HG03439 (cell line): ENCODE measurements around the gene ACOT7.
"Not testable (repeated sequence)": the region's sequence is repeated elsewhere in the genome, so short reads cannot be mapped to it uniquely, and the experiment has no call there.

Experiments used
- ATAC-seq: cut with Tn5 transposase; IDR thresholded peaks from one replicate; pipeline ENCODE4 v1.9.1; 2021; ENCODE audit warnings: mild to moderate bottlenecking, moderate library complexity; ENCODE audit not compliant: unreplicated experiment

The ACOT7 gene

DNA sequence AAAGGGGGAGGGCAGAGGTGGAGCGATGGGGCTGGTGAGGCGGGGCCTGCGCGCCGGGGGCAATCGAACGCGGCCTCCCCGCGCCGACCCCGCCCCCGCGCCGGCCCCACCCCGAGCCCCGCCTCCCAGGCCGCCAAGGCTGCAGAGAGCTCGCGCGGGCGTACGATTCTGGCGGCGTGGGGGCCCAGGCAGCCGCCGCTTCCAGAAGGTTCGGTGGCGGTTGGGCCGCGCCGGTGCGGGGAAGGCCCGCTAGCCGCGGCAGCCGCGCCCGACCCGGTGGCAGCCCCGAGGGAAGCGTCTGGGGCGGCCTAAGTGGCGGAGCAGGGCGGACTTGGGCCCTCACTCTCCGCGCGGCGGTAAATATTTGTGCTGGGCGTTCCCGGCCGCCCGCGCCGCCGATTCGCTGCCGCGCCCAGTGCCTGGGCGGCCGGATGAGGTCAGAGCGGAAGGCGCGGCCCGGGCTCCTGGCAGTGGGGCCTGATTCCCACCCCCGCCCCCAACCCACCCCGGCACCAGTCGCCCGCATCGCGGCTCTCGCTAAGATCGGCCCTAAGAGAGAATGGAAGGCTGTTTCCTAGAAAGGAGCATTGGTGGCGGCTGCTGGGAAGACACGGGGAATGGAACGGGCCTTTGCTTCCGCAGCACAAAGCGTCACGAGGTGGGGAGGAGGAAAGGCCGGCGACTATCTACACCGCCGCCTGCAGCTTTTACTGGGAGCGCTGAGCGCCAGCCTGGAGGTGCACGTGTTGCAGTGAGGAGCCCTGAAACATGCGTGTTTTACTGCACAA lies at the start of gene ACOT7:
Gene ACOT7, minus strand, starts transcription at position 368 of the 788 bp plus-strand sequence. CDS start 368 bp downstream, outside the sequence.
- peak; percentile 79 for ATAC-seq

DNA sequence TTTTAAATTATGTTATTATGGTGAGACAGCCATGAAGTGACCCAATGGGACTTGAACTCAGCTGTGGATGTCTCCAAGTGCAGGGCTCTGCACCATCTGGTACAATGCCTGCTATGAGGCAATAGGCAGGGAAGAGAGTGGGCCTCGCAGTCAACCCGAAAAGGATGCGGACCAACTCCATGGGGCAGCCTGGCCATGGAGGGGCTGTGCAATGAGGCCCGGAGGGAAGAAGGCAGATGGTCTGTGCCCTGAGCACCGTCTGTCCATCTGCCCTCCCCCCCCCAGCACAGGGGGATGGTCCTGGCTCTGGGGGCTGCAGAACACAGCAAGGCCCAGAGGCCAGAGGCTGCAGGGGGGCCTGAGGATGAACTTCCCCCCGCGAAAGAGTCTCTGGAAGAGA lies 48.0 kb upstream of the ACOT7 start:
- ATAC-seq: no peak

GRCh38 chr1:6440198-6441126 lies 46.9 kb upstream of the ACOT7 start:
- no peak for ATAC-seq

DNA sequence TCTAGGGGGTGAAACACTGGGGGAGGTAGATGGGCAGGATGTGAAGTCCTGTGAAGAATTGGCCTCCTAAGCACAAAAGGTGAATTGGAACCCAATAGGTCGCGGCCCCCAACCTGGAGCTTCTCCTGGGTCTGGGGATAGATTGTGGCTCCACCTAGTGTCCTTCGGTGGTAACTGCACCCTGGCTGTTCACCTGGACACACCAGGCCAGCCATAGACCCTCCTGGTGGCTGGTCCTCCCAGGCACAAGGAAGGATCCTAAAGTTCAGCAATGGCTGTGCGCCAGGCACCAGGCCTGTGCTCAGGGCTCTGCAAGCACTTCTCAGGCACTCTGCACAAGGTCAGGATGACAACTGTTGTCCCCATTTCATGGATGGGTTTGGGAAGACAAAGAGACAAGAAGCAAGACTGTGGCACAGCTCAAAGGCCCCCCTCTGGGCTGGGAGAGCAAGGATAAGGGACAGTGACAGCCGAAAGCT lies 44.5 kb upstream of the ACOT7 start:
- no peak for ATAC-seq

DNA sequence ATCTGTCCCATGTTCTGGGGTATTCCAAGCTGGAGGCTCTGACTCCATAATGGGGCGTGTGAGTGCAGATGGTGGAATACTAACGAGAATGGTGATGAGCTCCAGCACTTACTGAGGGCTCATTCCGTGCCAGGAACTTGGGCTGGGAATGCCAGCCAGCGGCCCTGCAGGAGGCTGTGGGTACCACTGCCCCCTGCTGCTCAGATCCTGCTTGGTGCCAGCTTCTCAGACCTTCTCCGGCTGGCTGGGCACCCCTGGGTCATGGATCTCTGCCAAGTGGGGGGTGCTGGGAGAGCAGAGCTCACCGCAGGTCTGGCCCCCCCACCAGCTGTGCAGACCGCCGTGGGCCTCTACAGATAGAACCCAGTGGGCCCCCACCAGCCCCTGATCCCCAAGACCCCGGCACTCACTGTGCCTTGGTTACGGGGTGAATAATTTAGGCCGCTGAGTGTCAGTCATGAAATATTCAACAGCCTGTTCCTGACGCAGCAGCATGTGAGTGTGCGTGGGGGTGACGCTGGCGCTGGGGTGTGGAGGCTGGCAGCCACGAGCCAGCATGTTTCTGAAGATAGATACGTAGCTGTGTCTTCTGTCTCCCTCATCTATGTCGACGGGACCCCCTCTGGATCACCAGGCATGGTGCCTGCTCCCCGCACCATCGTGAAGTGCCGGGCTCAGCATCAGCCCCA lies 43.6 kb upstream of the ACOT7 start:
- ATAC-seq: not testable (repeated sequence)

DNA sequence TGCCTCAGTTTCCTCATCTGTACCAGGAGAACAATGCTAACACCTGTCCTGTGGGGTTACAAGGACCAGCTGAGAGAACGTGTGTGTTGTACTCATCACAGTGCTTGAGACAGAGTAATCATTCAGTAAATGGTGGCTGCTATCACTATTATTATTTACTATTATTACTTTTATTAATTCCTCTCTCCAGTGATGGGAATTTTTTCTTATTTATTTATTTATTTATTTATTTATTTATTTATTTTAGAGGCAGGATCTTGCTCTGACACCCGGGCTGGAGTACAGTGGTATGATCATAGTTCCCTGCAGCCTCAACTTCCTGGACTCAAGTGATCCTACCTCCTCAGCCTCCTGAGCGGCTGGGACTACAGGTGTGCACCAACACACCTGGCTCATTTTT lies 42.7 kb upstream of the ACOT7 start:
- not testable (repeated sequence) for ATAC-seq

DNA sequence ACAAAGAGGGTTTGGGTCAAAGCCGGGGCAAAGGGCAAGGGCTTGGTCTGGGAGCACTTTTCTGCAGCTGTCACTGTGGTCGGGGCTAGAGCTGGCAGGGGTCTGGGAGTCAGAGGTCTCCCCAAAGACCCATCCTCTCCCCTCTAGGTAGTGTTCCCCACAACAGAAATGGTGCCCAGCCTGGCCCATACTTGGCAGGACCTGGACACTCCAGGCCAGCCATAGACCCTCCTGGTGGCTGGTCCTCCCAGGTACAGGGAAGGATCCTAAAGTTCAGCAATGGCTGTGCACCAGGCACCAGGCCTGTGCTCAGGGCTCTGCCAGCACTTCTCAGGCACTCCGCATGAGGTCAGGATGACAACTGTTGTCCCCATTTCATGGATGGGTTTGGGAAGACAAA lies 42.0 kb upstream of the ACOT7 start:
- no peak for ATAC-seq

DNA sequence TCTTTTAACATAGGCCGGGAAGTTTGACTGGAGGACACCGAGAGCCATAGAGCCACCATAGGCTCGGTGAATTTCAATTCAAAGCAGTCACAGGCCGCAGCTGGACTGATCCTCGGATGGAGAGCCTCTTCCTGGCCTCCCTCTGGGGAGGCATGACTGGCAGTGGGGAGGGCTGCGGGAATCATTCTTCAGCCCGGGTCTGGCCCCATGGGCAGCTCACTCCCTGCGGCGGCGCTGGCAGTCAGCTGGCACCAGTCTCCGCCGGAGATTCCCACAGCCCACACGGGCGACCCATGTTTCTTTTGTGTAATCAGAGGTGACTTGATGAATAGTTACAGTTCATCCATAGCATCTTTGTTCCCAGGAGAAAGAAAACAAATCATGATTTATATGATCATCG lies 41.6 kb upstream of the ACOT7 start:
- ATAC-seq: no peak

DNA sequence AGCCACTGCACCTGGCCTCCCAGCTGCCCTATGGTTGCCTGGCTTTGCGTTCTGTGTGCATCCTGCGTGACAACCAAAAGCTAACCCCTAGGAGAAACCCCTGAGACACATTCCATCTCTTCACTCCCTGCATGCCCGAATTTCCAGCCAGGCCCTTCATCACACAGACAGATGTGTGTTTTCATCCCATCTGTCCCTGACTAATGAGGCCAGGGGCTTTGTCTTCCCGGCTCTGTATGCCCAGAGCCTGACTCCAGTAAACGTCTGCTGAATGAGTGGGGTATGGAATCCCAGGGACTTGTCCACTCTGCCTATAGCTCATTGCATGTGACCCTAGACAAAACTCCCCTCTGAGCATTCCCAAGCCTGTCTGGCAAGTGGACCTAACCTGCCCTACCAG lies 40.6 kb upstream of the ACOT7 start:
- ATAC-seq: no peak

DNA sequence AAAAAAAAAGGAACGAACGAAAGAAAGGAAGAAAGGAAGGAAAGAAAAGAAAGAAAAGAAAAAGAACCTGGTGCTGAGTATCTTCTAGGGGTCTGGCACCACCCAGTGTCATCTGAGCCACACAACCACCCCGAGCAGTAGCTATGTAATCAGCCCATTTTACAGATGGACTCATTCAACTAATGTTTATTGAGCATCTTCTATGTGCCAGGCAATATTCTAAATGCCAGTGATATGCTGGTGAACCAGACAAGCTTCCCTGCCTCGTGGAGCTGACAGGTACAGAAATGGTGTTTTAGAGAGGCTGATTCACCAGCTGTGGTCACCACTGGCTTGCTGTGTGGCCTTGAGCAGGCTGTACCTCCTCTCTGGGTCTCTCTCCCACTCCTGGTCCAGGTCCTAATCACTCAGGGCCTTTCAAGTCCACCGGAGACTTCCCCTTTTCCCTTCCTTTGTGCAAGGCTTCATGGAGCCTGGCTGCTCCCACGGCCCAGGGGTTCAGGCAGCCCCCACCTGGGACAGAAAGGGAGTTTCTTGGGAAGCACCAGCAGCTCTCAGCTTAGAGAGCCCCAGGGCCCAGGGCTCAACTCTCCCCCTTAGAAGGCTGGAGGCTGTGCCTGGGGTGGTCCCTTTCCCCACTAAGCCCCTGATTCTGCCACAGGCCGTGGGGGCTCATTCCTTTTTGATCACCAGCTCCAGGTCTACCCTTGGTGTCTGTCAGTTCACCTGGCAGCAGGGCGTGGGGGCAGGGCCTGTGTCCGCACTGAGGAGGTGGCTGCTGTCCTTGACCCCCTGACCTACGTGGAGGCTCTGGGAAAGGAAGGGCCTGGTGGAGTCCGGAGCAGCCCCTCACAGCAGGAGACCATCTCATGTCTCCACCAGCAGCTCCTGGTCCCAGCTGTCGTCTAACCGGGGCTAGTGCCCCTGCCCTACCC lies 38.3 kb upstream of the ACOT7 start:
- not testable (repeated sequence) for ATAC-seq

- ATAC-seq: not testable (repeated sequence)
Measured at GRCh38 chr1:6429660-6430411, 36.3 kb upstream of the ACOT7 start.

- ATAC-seq: not testable (repeated sequence)
Measured at GRCh38 chr1:6428453-6428852, 34.9 kb upstream of the ACOT7 start.

DNA sequence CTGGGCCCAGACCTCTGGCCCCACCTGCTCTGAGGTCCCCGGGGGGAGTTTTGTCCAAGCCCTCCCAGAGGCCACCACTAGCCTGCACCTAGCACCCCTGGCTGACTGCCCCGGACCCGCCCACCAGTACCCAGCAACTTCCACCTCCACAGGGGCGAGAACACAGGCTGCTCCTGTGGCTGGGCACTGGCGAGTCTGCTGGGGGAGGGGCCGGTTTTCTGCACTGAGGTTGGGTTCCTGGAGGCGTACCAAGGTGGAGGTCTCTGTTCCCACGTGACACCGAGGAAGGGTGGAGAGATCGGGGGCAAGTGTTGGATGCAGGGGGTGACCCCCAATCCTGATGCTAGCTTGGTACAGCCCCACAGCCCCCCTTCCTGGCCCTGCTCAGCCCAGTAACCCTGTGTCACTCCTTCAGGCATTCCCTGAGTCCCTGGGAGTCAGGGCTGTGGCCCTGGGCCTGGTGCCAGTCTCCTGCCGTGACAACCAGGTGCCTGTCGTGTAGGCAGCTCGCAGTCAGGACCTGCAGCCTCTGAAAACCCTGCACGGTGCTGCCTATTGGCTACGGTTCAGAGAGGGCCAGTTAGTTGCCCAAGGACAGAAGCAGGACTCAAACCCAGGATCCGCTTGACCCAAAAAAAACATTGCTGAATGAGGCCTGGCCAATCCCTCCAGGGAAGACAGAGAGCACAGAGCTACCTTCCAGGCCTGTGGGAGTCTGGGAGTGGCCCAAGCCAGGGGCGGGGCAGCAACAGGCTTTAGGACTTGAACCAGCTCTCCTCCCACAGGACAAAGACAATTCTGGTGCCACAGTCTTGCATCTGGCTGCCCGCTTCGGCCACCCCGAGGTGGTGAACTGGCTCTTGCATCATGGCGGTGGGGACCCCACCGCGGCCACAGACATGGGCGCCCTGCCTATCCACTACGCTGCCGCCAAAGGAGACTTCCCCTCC lies 34.1 kb upstream of the ACOT7 start:
- ATAC-seq: no peak

- no peak for ATAC-seq
Measured at GRCh38 chr1:6426972-6427350, 33.4 kb upstream of the ACOT7 start.

DNA sequence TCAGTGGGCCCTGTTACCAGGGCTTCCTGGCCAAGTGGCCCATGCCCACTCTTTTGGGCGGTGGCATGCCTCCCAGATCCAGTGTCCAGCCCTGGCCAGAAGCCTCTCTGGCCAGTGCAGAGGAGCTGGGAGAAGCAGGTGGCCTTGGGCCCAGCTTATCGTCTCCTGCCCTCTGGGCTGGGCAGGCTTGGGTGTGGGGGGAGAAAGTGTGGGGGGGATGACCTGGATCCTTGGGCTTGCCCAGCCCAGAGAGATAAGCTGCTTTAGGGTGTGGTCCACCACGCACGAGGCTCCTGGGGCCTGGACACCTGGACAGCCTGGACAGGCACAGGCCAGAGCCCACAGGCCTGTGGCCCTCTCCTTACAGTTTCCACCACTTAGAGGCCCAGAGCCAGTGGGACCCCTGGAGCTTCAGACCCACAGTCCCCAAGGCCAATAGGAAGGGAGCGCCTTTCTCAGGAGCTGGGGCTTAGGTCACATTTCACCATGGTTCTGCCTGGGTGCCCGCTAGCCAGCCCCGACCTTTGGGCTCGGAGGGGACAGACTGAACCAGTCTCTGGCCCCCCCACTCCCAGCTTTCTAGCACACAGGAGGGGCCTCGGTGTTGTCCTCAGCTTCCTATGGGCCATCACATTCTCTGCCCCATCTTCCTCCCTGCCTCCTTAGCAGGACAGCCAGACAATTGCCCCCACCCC lies 32.9 kb upstream of the ACOT7 start:
- ATAC-seq: no peak

DNA sequence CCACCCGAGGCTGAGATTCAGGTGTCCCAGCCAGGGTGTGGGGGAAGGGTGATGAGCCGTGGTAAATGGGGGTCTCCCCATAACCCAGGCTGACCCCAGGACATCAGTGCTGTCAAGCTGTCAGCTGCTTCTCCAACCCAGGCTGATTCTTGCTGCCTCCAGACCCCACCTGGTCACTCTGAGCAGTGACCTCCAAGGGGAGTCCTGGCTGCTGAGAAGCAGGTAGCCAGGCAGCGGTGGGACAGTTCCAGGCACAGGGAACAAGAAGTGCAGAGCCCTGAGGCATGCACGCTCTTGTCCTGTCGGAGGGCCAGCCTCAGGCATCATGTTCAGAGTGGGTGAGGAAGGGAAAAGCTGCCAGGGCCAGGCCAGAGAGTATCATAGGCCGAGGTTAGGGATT lies 32.1 kb upstream of the ACOT7 start:
- no peak for ATAC-seq
